NB4 (cell line): ENCODE results near the gene LRG1.

Experiments
- DNase-seq: peaks from one replicate; pipeline ENCODE4 v3.0.0; 2010; ENCODE audit warnings: low read depth
- H3K4me3 ChIP-seq: one replicate; pipeline ENCODE4 v1.5.1; 2011; ENCODE audit warnings: mild to moderate bottlenecking, low read depth, low read length, moderate library complexity
- MYC ChIP-seq: IDR thresholded peaks from 2 replicates; pipeline ENCODE4 v1.6.1; 2011; ENCODE audit warnings: low read depth, low read length
- POLR2A ChIP-seq: IDR thresholded peaks from 2 replicates; pipeline ENCODE4 v1.6.1; 2011; ENCODE audit warnings: mild to moderate bottlenecking; ENCODE audit not compliant: insufficient read length; ENCODE audit errors: extremely low read depth
- TF ChIP-seq, protein P1 (sequence below): IDR thresholded peaks from one replicate; pipeline ENCODE4 v1.5.1; 2012; ENCODE audit warnings: low read depth, low read length
- TF ChIP-seq, protein P2 (sequence below): IDR thresholded peaks from 2 replicates; pipeline ENCODE4 v1.6.1; 2011; ENCODE audit warnings: low read depth, low read length

LRG1 gene

DNA sequence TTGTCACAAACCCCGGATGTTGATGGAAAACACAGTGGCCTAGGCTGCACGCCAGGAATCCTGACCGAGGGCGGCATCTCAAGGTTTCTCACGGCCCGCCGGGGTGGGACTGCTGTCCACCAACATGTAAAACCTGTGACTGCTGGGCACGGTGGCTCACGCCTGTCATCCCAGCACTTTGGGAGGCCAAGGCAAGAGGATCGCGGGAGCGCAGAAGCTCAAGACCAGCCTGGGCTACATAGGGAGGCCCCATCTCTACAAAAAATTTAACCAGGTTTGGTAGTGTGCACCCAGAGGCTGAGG is 32.7 kb downstream of the LRG1 start:
- DNase-seq, result no peak
- TF ChIP-seq, protein P1, sequence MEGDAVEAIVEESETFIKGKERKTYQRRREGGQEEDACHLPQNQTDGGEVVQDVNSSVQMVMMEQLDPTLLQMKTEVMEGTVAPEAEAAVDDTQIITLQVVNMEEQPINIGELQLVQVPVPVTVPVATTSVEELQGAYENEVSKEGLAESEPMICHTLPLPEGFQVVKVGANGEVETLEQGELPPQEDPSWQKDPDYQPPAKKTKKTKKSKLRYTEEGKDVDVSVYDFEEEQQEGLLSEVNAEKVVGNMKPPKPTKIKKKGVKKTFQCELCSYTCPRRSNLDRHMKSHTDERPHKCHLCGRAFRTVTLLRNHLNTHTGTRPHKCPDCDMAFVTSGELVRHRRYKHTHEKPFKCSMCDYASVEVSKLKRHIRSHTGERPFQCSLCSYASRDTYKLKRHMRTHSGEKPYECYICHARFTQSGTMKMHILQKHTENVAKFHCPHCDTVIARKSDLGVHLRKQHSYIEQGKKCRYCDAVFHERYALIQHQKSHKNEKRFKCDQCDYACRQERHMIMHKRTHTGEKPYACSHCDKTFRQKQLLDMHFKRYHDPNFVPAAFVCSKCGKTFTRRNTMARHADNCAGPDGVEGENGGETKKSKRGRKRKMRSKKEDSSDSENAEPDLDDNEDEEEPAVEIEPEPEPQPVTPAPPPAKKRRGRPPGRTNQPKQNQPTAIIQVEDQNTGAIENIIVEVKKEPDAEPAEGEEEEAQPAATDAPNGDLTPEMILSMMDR, result no peak
- TF ChIP-seq, protein P2, sequence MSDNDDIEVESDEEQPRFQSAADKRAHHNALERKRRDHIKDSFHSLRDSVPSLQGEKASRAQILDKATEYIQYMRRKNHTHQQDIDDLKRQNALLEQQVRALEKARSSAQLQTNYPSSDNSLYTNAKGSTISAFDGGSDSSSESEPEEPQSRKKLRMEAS, result no peak
- TF ChIP-seq MYC (no peak), POLR2A (no peak)
- H3K4me3 ChIP-seq, result no peak overlapping the region

DNA sequence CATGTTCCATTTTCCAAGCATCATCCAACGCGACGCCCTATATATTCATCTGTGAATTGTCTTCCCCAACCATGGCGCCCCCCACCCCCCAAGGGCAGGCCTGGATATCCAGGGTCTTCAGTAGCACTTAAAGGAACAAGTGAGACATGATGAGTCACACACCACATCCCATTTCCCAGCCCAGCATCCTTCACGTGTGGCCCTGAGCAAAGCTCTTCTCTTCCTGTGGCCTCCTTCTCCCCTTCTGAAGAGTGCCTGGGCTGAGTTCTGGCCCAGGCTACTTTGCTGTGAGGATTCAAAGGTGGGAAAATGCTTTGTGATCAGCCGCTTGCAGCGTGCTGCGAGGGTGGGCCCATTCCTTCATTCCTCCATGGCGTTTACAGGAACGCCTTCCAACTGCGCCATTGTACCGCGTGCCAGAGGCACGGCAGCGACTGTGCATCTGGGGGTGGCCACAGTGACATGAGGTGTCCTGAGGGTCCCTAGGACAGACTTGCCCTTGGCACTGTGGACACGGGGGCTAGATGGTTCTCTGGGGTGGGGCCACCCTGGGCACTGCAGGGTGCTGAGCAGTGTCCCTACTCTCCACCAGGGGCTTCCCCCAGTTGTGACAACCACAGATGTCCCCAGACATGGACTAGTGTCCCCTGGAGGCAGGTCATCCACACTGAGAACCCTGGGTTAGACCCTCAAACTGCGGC is 33.2 kb downstream of the LRG1 start:
- TF ChIP-seq POLR2A (no peak), MYC (no peak)
- TF ChIP-seq, protein P2, result no peak
- TF ChIP-seq, protein P1, result no peak
- peak; percentile 73 for DNase-seq
- no peak overlapping the region for H3K4me3 ChIP-seq

DNA sequence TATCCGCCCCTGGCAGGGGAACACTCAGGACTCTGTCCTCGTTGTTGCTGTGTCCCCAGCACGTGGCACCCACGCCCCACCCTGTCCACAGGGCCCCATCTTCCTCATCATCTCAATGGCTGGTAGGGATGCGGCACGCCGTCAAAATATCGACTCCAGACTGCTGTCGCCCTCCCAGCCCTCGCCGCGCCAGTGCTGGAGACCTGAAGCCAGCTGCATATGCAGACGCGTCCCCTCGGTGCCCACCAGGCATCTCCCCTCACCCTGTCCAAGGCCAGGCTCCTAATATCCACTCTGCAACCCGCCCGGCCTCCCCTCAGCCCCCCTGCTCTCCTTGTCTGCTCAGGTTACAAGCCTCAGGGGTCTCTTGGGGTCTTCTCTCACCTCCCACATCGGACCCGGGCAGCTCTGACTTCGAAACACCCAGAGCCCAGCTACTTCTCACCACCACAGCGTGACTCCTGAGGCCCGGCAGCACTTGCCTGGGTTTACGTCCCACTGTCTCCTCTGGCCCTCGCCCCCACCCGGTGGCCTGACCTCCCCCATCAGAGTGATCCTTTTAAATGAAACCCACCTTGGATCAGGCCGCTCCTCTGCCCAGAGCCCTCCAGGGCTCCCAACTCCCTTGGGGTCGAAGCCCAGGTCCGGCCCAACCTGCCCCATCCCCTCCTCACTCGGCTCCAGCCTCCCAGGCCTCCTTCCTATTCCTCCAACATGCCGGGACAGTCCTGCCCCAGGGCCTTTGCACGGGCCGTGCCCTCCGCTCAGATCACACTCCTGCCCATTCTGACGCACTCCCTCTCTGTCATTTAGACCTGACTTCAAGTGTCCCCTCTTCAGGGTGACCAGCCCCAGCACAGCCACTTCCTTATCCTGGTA is 34.0 kb downstream of the LRG1 start:
- TF ChIP-seq POLR2A, result no peak
- TF ChIP-seq, protein P2, result no peak
- no peak for TF ChIP-seq MYC
- TF ChIP-seq, protein P1, result no peak
- H3K4me3 ChIP-seq, result no peak overlapping the region
- no peak for DNase-seq

GRCh38 chr19:4504891-4505569 is 34.8 kb downstream of the LRG1 start:
- no peak for TF ChIP-seq MYC
- TF ChIP-seq, protein P2, result no peak
- no peak for TF ChIP-seq POLR2A
- TF ChIP-seq, protein P1, result no peak
- peak; percentile 48 for DNase-seq
- H3K4me3 ChIP-seq, result no peak overlapping the region

DNA sequence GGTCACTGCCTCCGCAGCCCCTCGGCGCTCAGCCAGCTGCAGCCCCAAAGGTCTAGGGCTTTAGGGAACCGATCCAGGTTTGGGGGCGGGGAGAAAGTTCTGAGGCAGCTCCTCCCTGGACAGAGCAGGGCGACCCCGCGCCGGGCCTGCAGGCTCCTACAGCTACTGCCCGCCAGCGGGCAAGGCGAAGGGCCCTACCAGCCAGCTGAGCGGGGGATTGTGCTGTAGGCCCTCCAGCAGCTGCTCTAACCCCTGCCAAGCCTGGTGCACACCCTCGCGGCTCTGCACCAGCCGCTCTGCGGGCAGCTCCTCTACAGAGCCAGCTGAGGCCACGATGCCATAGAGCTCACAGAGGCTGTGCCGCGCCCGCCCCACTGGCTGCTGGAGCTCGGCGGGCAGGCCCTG is 35.5 kb downstream of the LRG1 start:
- TF ChIP-seq, protein P1, result no peak
- TF ChIP-seq MYC (no peak), POLR2A (no peak)
- TF ChIP-seq, protein P2, result no peak
- DNase-seq, result no peak

More for the DNA sequence above, 35.5 kb downstream of the LRG1 start:
- H3K4me3 ChIP-seq, result no peak overlapping the region
